ENCODE measurements around the gene ICAM3.

The ICAM3 gene

GRCh38 chr19:10306327-10306726 lies 33.1 kb downstream of the ICAM3 start:
- Histone ChIP-seq H4K20me1 (ENCODE audit: insufficient read depth, low read length, poor library complexity, severe bottlenecking) (no peaks in the 10 kb centered on the region), H3K9me3 (ENCODE audit: insufficient read depth, low read depth, low read length) (no peaks in the 10 kb centered on the region), H3K36me3 (ENCODE audit: insufficient read depth, low read length) (no peaks in the 10 kb centered on the region), H3K4me1 (ENCODE audit: insufficient read depth, low read length, poor library complexity, severe bottlenecking) (no peaks in the 10 kb centered on the region), H3K4me2 (ENCODE audit: low read depth, low read length, poor library complexity, severe bottlenecking) (no peak overlapping the region), H3F3A (ENCODE audit: low read depth) (no peaks in the 10 kb centered on the region), H2AFZ (ENCODE audit: low read length) (no peak overlapping the region), H3K4me3 (ENCODE audit: low read length, poor library complexity, severe bottlenecking) (no peak overlapping the region), H3K9me2 (replicated peaks; ENCODE audit: low read depth, low read length) (no peaks in the 10 kb centered on the region), H3K27me3 (ENCODE audit: insufficient read depth, low read length, poor library complexity, severe bottlenecking) (no peaks in the 10 kb centered on the region), H3K9ac (ENCODE audit: low read depth, low read length, poor library complexity, severe bottlenecking) (no peak overlapping the region), H3K79me2 (ENCODE audit: insufficient read depth, low read length) (no peaks in the 10 kb centered on the region)
- no peak for TF ChIP-seq EZH2phosphoT487 (IDR thresholded peaks at IDR 0.05; ENCODE audit: borderline replicate concordance)
- TF ChIP-seq, protein P1, sequence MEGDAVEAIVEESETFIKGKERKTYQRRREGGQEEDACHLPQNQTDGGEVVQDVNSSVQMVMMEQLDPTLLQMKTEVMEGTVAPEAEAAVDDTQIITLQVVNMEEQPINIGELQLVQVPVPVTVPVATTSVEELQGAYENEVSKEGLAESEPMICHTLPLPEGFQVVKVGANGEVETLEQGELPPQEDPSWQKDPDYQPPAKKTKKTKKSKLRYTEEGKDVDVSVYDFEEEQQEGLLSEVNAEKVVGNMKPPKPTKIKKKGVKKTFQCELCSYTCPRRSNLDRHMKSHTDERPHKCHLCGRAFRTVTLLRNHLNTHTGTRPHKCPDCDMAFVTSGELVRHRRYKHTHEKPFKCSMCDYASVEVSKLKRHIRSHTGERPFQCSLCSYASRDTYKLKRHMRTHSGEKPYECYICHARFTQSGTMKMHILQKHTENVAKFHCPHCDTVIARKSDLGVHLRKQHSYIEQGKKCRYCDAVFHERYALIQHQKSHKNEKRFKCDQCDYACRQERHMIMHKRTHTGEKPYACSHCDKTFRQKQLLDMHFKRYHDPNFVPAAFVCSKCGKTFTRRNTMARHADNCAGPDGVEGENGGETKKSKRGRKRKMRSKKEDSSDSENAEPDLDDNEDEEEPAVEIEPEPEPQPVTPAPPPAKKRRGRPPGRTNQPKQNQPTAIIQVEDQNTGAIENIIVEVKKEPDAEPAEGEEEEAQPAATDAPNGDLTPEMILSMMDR (conservative IDR thresholded peaks at IDR 0.05; ENCODE audit: low read length), result no peak

DNA sequence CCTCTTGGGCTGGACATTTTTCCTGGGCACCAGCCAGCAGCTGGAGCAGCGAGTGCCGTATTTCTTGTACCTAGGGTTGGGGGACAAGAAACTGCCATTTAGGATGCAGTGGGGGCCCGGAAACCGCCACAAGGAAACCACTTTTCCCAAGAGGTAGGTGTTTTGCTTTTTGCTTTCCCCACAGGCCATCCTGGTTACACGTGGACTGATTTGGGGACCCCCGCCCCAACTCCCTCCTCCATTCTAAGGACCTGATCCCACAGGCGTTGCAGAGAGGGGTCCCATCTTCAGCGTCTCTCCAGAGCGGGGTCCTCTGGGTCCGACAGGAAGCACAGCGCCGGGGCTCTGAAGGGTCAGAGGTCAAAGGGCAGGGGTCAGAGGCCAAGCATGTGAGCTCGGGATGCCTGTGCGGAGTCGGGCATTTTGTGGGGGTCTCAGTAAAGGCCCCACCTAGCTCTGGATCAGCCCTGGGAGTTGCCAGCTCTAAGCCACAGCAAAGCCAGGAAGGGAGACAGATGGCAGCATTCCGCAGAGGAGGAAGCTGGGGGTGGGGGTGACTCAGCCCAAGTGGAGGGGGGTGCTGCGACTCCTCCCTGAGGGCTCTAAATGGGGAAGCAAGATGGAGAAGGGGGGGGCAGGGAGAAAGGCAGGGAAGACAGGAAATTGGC lies 34.2 kb downstream of the ICAM3 start:
- Histone ChIP-seq H3K4me2 (ENCODE audit: low read depth, low read length, poor library complexity, severe bottlenecking) (no peak overlapping the region), H2AFZ (ENCODE audit: low read length) (no peak overlapping the region), H3K79me2 (ENCODE audit: insufficient read depth, low read length) (no peaks in the 10 kb centered on the region), H3K36me3 (ENCODE audit: insufficient read depth, low read length) (no peaks in the 10 kb centered on the region), H3F3A (ENCODE audit: low read depth) (no peaks in the 10 kb centered on the region), H4K20me1 (ENCODE audit: insufficient read depth, low read length, poor library complexity, severe bottlenecking) (no peaks in the 10 kb centered on the region), H3K9me2 (replicated peaks; ENCODE audit: low read depth, low read length) (no peaks in the 10 kb centered on the region), H3K9me3 (ENCODE audit: insufficient read depth, low read depth, low read length) (no peaks in the 10 kb centered on the region), H3K4me3 (ENCODE audit: low read length, poor library complexity, severe bottlenecking) (no peak overlapping the region), H3K9ac (ENCODE audit: low read depth, low read length, poor library complexity, severe bottlenecking) (no peak overlapping the region), H3K4me1 (ENCODE audit: insufficient read depth, low read length, poor library complexity, severe bottlenecking) (no peaks in the 10 kb centered on the region), H3K27me3 (ENCODE audit: insufficient read depth, low read length, poor library complexity, severe bottlenecking) (no peaks in the 10 kb centered on the region)
- TF ChIP-seq, protein P1 (conservative IDR thresholded peaks at IDR 0.05; ENCODE audit: low read length), result no peak
- no peak for TF ChIP-seq EZH2phosphoT487 (IDR thresholded peaks at IDR 0.05; ENCODE audit: borderline replicate concordance)

GRCh38 chr19:10299545-10300458 lies 39.6 kb downstream of the ICAM3 start:
- no peak for TF ChIP-seq EZH2phosphoT487 (IDR thresholded peaks at IDR 0.05; ENCODE audit: borderline replicate concordance)
- TF ChIP-seq, protein P1 (conservative IDR thresholded peaks at IDR 0.05; ENCODE audit: low read length), result no peak

More at GRCh38 chr19:10299545-10300458, 39.6 kb downstream of the ICAM3 start:
- H2AFZ ChIP-seq (ENCODE audit: low read length), result peak overlapping the region; percentile 5; the same call in 1 of the 2 replicates
- no peaks in the 10 kb centered on the region for H4K20me1 ChIP-seq (ENCODE audit: insufficient read depth, low read length, poor library complexity, severe bottlenecking)
- no peaks in the 10 kb centered on the region for H3K79me2 ChIP-seq (ENCODE audit: insufficient read depth, low read length)
- H3K27me3 ChIP-seq (ENCODE audit: insufficient read depth, low read length, poor library complexity, severe bottlenecking), result no peaks in the 10 kb centered on the region
- H3K4me3 ChIP-seq (ENCODE audit: low read length, poor library complexity, severe bottlenecking), result no peak overlapping the region
- no peaks in the 10 kb centered on the region for H3K9me3 ChIP-seq (ENCODE audit: insufficient read depth, low read depth, low read length)
- H3K4me2 ChIP-seq (ENCODE audit: low read depth, low read length, poor library complexity, severe bottlenecking), result no peak overlapping the region
- no peaks in the 10 kb centered on the region for H3F3A ChIP-seq (ENCODE audit: low read depth)
- H3K9ac ChIP-seq (ENCODE audit: low read depth, low read length, poor library complexity, severe bottlenecking), result no peak overlapping the region
- H3K9me2 ChIP-seq (replicated peaks; ENCODE audit: low read depth, low read length), result no peaks in the 10 kb centered on the region
- no peaks in the 10 kb centered on the region for H3K36me3 ChIP-seq (ENCODE audit: insufficient read depth, low read length)
- H3K4me1 ChIP-seq (ENCODE audit: insufficient read depth, low read length, poor library complexity, severe bottlenecking), result no peaks in the 10 kb centered on the region

Data from Loucy (cell line).